Neural progenitor cell (in vitro differentiated cells): ENCODE data around the gene PRKAG2. TPM values are rescaled to one million over a fixed set of nuclear protein-coding genes. Genes with fewer than 3 reads are reported as not detected.

Source experiments
- DNase-seq: peaks from one replicate; pipeline ENCODE4 v3.0.0-alpha.2; 2016; ENCODE audit warnings: low spot score
- H2AFZ ChIP-seq: fragments of 200-600 bp; sonication (generic); replicated peaks from 2 replicates; pipeline ENCODE4 v1.6.1; 2016; ENCODE audit warnings: antibody characterized with exemption
- H3F3A ChIP-seq: fragments of 200-600 bp; sonication (generic); 2 replicates; pipeline ENCODE4 v1.6.1; 2016; ENCODE audit warnings: antibody characterized with exemption, low read depth
- H3K27ac ChIP-seq: fragments of 200-600 bp; sonication (generic); 2 replicates; pipeline ENCODE4 v1.5.1; 2016; ENCODE audit warnings: mild to moderate bottlenecking
- H3K27me3 ChIP-seq: fragments of 200-600 bp; sonication (generic); 2 replicates; pipeline ENCODE4 v1.6.1; 2016; ENCODE audit warnings: mild to moderate bottlenecking, moderate library complexity
- H3K36me3 ChIP-seq: fragments of 200-600 bp; sonication (generic); 2 replicates; pipeline ENCODE4 v1.5.1; 2016
- H3K4me1 ChIP-seq: fragments of 200-600 bp; sonication (generic); 2 replicates; pipeline ENCODE4 v1.6.1; 2016; ENCODE audit warnings: mixed run types
- H3K4me2 ChIP-seq: fragments of 200-600 bp; sonication (generic); 2 replicates; pipeline ENCODE4 v1.6.1; 2016
- H3K4me3 ChIP-seq: fragments of 200-600 bp; sonication (generic); 2 replicates; pipeline ENCODE4 v1.5.1; 2016
- H3K79me2 ChIP-seq: fragments of 200-600 bp; sonication (generic); 2 replicates; pipeline ENCODE4 v1.6.1; 2016; ENCODE audit warnings: low read depth
- H3K9ac ChIP-seq: fragments of 200-600 bp; sonication (generic); 2 replicates; pipeline ENCODE4 v1.6.1; 2016
- H3K9me3 ChIP-seq: fragments of 200-600 bp; sonication (generic); 2 replicates; pipeline ENCODE4 v1.5.1; 2016; ENCODE audit warnings: low read depth
- H4K20me1 ChIP-seq: fragments of 200-600 bp; sonication (generic); 2 replicates; pipeline ENCODE4 v1.6.1; 2016; ENCODE audit warnings: low read depth
- H3K27ac Mint-ChIP-seq: 3 replicates; pipeline ENCODE4 v1.8.0; 2021; ENCODE audit warnings: mixed read lengths
- H3K27me3 Mint-ChIP-seq: 2 replicates; pipeline ENCODE4 v1.8.0; 2022; ENCODE audit warnings: low read depth, mild to moderate bottlenecking, inconsistent platforms, moderate library complexity, mixed read lengths; ENCODE audit not compliant: insufficient read depth
- H3K36me3 Mint-ChIP-seq: 3 replicates; pipeline ENCODE4 v1.8.0; 2021; ENCODE audit warnings: mixed read lengths
- H3K4me1 Mint-ChIP-seq: 3 replicates; pipeline ENCODE4 v1.8.0; 2021; ENCODE audit warnings: mixed read lengths
- H3K4me3 Mint-ChIP-seq: 3 replicates; pipeline ENCODE4 v1.8.0; 2021; ENCODE audit warnings: mild to moderate bottlenecking, moderate library complexity, mixed read lengths
- H3K9me3 Mint-ChIP-seq: 3 replicates; pipeline ENCODE4 v1.8.0; 2020; ENCODE audit warnings: mixed read lengths
- CTCF ChIP-seq: fragments of 200-600 bp; sonication (generic); IDR thresholded peaks from 2 replicates; pipeline ENCODE4 v1.5.1; 2017; ENCODE audit warnings: antibody characterized with exemption, mild to moderate bottlenecking
- EZH2 ChIP-seq: fragments of 200-600 bp; sonication (generic); IDR thresholded peaks from 2 replicates; pipeline ENCODE4 v1.6.1; 2017; ENCODE audit warnings: antibody characterized with exemption, mild to moderate bottlenecking, moderate library complexity
- EZH2phosphoT487 ChIP-seq: fragments of 200-600 bp; sonication (generic); IDR thresholded peaks from 2 replicates; pipeline ENCODE4 v1.6.1; 2017; ENCODE audit warnings: antibody characterized with exemption
- total RNA-seq: library from RNA; depleted of rRNA; stranded (reverse); fragments of >200 nt; gene quantifications from 2 replicates; pipeline ENCODE4 v1.2.3, GENCODE V29; 2015; ENCODE audit warnings: low replicate concordance

PRKAG2 gene
- total RNA-seq, 1 donor from 2014 or later, result 11.4 TPM

GRCh38 chr7:151694828-151695580, 181.9 kb downstream of the PRKAG2 start:
- H3K4me3 ChIP-seq, result no peak overlapping the region

GRCh38 chr7:151694441-151694827, 182.5 kb downstream of the PRKAG2 start:
- Histone ChIP-seq H4K20me1 (no peaks in the 10 kb centered on the region), H3K4me2 (no peak overlapping the region), H3K27me3 (no peaks in the 10 kb centered on the region), H3K9me3 (no peaks in the 10 kb centered on the region), H3F3A (peaks cover 4% of the 10 kb centered on the region), H3K79me2 (no peaks in the 10 kb centered on the region), H3K9ac (no peak overlapping the region), H3K27ac (no peak overlapping the region), H3K4me3 (no peak overlapping the region), H3K4me1 (peaks cover 16% of the 10 kb centered on the region), H2AFZ (no peak overlapping the region), H3K36me3 (no peaks in the 10 kb centered on the region)
- Mint-ChIP-seq H3K4me1 (peaks cover 32% of the 10 kb centered on the region), H3K36me3 (no peaks in the 10 kb centered on the region), H3K9me3 (no peaks in the 10 kb centered on the region), H3K4me3 (no peak overlapping the region), H3K27me3 (peaks cover 12% of the 10 kb centered on the region), H3K27ac (peak overlapping the region; percentile 17)
- no peak for DNase-seq
- TF ChIP-seq EZH2 (no peak), CTCF (no peak), EZH2phosphoT487 (no peak)

More at GRCh38 chr7:151694828-151695580, 181.9 kb downstream of the PRKAG2 start:
- H3K36me3 Mint-ChIP-seq, result no peaks in the 10 kb centered on the region
- no peaks in the 10 kb centered on the region for H3K9me3 Mint-ChIP-seq
- no peak overlapping the region for H3K27ac ChIP-seq
- H3K4me2 ChIP-seq, result no peak overlapping the region
- no peak for DNase-seq
- no peaks in the 10 kb centered on the region for H3K79me2 ChIP-seq
- peaks cover 28% of the 10 kb centered on the region for H3K4me1 Mint-ChIP-seq
- H3K27me3 ChIP-seq, result no peaks in the 10 kb centered on the region
- no peak overlapping the region for H3K27ac Mint-ChIP-seq
- peaks cover 4% of the 10 kb centered on the region for H3F3A ChIP-seq
- H3K9ac ChIP-seq, result no peak overlapping the region
- H3K4me1 ChIP-seq, result peaks cover 16% of the 10 kb centered on the region
- no peak for TF ChIP-seq EZH2
- TF ChIP-seq CTCF, result no peak
- TF ChIP-seq EZH2phosphoT487, result no peak
- no peaks in the 10 kb centered on the region for H3K9me3 ChIP-seq
- no peaks in the 10 kb centered on the region for H4K20me1 ChIP-seq
- peaks cover 12% of the 10 kb centered on the region for H3K27me3 Mint-ChIP-seq
- no peaks in the 10 kb centered on the region for H3K36me3 ChIP-seq
- no peak overlapping the region for H2AFZ ChIP-seq
- peak overlapping the region; percentile 26 for H3K4me3 Mint-ChIP-seq

GRCh38 chr7:151693140-151693539, 183.8 kb downstream of the PRKAG2 start:
- Histone ChIP-seq H3K4me3 (no peak overlapping the region), H3K27me3 (no peaks in the 10 kb centered on the region), H3F3A (peaks cover 4% of the 10 kb centered on the region), H3K4me1 (peaks cover 16% of the 10 kb centered on the region), H3K79me2 (no peaks in the 10 kb centered on the region), H4K20me1 (no peaks in the 10 kb centered on the region), H3K36me3 (no peaks in the 10 kb centered on the region), H2AFZ (no peak overlapping the region), H3K9ac (no peak overlapping the region), H3K4me2 (no peak overlapping the region), H3K9me3 (no peaks in the 10 kb centered on the region), H3K27ac (no peak overlapping the region)
- H3K27me3 Mint-ChIP-seq, result peaks cover 12% of the 10 kb centered on the region
- no peaks in the 10 kb centered on the region for H3K9me3 Mint-ChIP-seq
- no peak for DNase-seq
- TF ChIP-seq EZH2 (no peak), CTCF (no peak), EZH2phosphoT487 (no peak)
- no peak overlapping the region for H3K27ac Mint-ChIP-seq
- peaks cover 31% of the 10 kb centered on the region for H3K4me1 Mint-ChIP-seq
- H3K36me3 Mint-ChIP-seq, result no peaks in the 10 kb centered on the region
- H3K4me3 Mint-ChIP-seq, result no peak overlapping the region
